HG02981 (cell line): ENCODE data around the gene EDARADD.

Experiments used
- ATAC-seq: cut with Tn5 transposase; IDR thresholded peaks from one replicate; pipeline ENCODE4 v1.9.1; 2021; ENCODE audit warnings: mild to moderate bottlenecking, moderate library complexity; ENCODE audit not compliant: unreplicated experiment

Gene EDARADD

GRCh38 chr1:236511735-236512418, 117.8 kb downstream of the EDARADD start:
- no peak for ATAC-seq

DNA sequence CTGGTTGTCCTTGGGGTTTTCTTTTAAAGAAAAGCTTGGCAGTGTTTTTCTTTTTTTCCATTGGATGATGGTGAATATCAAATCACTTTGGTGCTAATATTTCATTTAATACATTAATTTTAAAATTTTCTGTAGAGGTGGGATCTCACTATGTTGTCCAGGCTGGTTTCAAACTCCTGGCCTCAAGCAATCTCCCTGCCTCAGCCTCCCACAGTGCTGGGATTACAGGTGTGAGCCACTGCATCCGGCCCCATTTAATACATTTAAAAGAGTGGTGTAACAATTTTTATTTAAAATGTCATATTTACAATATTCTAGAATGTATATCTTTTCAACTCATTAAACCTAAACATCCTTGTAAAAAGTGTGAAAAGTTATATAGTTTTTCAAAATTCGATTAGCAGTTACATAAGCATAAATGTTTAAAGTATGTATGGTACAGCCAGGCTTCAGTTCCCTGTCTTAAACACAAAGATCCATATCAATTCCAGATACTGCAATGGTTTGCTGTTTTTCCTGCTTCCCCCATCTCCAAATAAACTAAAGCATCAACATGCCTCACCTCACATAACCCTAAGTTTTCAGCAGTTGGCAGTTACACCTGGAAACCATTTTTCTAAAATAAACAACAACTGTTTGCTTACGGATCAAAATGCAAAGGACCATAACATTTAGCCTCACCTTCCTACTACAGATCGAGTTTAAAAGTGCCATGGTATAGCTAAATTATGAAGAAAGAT, 120.8 kb downstream of the EDARADD start:
- no peak for ATAC-seq

DNA sequence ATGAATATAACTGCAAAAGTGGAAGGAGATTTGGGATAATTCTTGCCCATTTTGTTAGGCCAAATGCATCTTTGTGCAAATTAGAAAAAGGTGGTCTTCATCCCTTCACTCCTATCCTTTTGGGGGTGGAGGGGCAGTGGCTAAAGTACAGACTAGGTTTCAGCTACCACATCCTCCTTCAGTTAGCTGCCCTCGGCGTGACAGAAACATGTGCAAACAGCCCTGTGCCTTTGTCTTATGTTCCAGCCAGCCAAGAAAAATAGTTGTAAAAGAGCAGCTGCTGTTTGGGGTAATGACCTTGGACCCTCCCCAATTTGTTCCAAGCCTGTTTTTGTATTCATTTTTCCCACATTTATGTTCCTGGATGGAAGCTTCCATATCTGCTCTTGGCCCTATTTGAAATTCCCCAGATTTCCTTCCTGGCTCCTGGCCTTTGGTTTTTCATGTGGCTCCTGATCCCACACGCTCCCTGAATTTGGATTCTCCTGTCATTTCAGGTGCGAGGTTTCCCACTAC, 121.4 kb downstream of the EDARADD start:
- no peak for ATAC-seq

- no peak for ATAC-seq
These were observed 123.0 kb downstream of the EDARADD start for GRCh38 chr1:236516929-236517704.

DNA sequence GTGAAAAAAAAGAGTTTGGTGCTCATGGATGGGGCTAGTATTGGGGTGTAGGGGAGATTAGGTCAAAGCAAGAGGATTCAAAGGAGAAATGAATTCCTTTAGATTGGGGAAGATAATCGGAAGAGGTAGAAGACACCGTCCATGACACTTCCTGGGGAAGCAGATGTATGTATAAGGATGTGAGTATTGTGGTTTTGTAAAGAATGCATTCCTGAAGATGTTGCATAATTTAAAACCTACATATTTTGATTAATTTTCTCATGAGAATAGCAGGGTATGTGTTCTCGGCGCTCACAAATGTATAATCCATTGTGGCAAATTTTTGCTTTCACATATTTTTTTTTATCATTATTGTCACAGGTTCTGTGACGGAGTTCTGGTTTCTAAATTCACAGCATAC, 124.2 kb downstream of the EDARADD start:
- ATAC-seq, result no peak

DNA sequence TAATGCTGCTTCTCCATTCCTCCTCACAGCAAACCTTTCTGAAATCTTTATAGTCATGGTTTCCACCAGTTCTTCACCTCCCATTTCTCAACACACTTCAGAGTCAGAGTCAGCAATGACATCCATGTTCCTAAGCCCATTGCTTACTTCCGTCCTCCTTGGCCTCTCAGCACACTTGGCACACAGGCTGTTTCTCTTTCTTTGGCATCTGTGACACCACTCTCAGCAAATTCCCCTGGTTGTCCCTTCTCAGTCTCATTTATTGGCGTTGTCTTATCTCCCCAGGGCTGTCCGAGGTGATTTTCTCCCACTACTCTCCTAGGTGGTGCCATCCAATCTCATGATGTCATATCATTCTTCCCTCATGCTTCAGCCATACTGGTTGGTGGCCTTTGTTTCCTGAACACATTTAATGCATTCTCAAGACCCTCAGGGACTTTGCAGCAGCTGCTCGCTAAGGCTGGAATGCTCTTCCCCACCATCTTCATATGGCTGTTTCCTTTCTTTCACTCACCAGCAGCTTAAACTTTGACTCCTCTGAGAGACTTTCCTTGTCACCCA, 126.4 kb downstream of the EDARADD start:
- ATAC-seq, result no peak

DNA sequence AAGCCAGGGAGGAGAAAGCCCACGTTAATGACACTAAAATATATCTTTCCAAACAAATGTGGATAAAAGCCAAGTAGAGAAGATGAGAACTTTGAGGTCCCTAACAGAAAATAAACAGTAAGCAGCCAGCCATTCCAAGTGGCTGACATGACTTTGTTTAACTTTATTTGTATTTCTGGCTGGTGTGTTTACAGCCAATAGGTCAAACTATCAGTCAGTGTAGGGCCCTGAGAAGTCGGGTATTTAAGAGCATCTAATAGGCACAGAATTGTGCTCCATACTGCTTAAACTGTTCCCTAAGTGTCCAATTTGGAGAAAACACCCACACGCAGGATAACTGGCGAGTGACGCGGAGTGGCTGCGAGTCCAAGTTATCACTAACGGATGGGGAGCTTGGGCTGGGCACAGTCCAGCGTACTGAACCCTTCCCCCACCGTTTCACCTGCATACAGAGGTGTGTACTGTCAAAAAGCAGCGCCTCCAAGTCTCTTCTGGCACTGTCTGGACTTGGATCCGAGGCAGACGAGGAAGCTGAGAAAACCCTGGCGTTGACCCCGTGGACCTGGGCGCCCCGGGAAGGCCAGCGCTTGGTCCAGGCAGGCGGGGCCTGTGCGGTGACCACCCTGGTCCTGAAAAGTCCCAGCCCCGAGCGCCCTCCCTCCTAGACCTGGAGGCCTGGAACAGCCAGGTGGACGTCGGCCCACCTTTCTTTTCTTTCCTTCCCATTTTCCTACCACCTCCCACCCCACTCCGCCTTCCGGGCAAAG, 129.0 kb downstream of the EDARADD start:
- ATAC-seq, result no peak

DNA sequence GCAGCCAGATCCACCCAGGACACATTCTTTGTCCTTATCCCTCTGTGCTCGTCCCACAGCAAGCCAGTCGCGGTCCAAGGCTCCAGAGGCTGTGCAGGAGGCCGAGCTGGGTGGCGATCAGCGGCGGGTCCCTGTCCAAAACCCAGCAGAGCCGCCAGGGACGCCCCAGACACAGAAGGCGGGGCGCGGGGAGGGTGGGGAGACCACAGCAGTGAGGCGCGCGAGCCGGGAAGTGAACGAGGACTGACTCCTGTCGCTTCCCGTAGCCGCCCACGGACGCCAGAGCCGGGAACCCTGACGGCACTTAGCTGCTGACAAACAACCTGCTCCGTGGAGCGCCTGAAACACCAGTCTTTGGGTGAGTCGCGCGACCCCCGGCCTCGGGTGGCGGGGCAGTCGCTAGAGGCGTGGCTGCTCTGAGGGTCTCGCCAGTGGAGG, 129.6 kb downstream of the EDARADD start, which contains the start of gene LGALS8:
TSS of gene LGALS8 (plus strand) at position 279 of the 438 bp plus-strand sequence. CDS start 2,089 bp downstream, outside the sequence.
- peak; percentile 59 for ATAC-seq

DNA sequence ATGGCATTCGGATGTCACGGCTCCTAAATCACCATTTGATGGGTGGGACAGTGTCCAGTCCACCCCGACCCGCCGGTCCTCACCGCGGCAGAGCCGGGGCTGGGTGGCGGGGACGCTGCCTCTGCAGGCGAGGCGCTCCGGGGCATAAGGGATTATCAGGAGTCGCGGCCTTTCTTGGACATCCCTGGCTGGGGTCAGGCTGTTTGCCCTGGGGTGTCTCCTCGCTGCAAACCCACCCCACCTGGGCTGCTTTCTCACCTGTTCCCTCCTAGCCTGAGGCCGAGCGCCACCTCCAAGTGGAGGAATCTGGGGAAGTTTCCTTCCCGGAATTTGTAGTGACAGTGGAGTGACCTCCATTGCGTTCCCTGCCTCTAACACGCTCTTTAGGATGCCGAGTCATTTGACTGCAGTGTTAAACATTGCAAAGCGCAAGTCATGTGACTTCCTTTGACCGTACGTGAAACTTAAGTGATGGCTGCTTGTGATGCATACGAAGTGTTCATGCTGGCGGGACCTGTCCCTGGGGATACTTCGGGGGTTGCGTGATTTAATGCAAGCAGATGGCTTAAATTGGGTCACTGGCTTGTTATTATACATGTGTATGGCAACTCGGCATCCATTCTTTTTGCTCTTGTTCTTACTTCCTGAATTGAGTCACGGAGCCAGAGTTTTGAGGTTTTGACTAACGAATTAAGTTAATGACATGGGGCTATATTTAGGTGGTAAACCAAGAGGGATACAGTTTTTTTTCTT, 130.2 kb downstream of the EDARADD start:
- ATAC-seq, result peak; percentile 90

GRCh38 chr1:236524895-236525184, 130.8 kb downstream of the EDARADD start:
- ATAC-seq, result no peak

- no peak for ATAC-seq
These were observed 132.0 kb downstream of the EDARADD start for GRCh38 chr1:236526079-236526478.

DNA sequence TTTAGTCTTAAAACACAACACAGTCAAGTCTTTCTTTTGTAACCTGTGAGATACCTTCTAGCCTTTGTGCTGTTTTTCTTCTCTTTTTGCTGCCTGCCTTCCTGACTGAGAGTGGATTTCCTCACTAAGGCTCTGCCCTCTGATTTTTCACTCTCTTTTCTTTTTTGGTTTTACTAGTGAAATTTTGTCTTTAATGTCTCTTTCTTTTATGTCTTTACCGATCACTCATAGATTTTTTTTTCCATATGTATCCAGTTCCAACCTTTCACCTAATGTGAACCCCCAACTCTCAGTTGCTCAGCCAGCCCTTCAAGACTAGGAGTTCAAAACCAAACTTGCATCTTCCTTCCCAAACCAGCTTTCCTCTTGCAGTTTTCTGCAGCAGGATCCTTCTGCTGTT, 136.2 kb downstream of the EDARADD start:
- ATAC-seq, result no peak

DNA sequence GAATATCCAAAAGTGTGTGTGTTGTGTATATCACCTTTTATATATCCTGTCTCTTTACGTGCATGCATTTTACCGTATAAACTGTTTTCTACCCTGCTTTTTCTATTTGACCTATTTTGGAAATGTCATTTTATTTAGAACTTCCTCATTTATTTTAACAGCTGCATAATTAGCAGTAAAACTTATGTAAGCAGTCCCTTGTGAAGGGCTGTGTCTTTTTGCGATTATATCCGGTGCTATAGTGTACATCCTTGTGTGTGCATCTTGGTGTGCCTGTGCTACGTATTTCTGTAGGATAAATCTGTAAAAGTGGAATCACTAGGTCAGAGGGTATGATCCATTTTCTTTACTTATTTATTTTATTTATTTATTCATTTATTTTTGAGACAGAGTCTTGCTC, 136.9 kb downstream of the EDARADD start:
- ATAC-seq, result no peak

- ATAC-seq, result no peak
These were observed 138.8 kb downstream of the EDARADD start for GRCh38 chr1:236532850-236533249.

DNA sequence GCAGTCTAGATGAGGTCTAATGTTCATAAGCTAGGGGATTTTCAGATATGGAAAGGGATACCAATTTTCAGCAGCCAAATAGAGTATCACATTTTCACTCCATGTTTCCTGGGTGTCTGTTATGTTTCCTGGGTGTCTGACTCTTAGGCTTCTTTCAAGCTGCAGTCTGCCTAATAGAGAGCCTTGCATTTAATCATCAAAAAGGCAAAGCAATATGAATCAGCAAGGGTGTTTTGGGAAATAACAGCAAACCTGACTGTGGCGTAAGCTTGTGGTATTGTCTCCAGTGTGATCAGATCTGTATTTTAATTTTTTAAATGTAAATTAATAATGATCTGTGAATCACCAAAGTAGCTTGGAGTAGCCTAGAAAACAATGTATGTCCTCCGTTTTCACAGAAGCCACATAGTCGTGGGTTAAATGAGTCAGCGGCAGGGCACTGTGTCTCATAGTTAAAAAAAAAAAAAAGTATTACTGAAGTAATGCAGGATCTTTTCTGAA, 140.1 kb downstream of the EDARADD start:
- no peak for ATAC-seq
